HCT116 (cell line): ENCODE results near the gene EMP2. TPM values are rescaled to one million over a fixed set of nuclear protein-coding genes. Genes with fewer than 3 reads are reported as not detected.

ENCODE experiments used
- ATAC-seq: fragments of 200-7000 bp; cut with Tn5 transposase; 2 replicates; pipeline ENCODE4 v1.9.1; 2020; ENCODE audit warnings: mild to moderate bottlenecking, moderate library complexity
- BruUV-seq: library from RNA; stranded (reverse); fragments of 400-500 nt; replicated peaks from 2 replicates; lab custom pipeline; 2021; lab: Mats Ljungman, UMichigan
- CTCF ChIA-PET: fragments of 300-600 bp; sonication (Branson Sonifier 250); formaldehyde crosslinking; loops from one replicate; lab custom pipeline; 2021; ENCODE audit warnings: antibody characterized with exemption; lab: Charles Lee
- POLR2A ChIA-PET: fragments of 300-600, 350-600 bp; sonication (Branson Sonifier 250); formaldehyde crosslinking; loops from one replicate; lab custom pipeline; 2021; ENCODE audit warnings: antibody characterized with exemption; lab: Charles Lee
- RAD21 ChIA-PET, 2 experiments: fragments of 300-600 bp; sonication (Branson Sonifier 250); formaldehyde crosslinking; loops; one replicate each; lab custom pipeline; 2023; ENCODE audit warnings: low total read pairs in 2 of 2; ENCODE audit not compliant: uncharacterized antibody in 2 of 2, unreplicated experiment in 2 of 2, low non-redundant PET in 1 of 2; lab: Charles Lee
- DNase-seq: peaks from one replicate; pipeline ENCODE4 v3.0.0-alpha.2; 2010; ENCODE audit warnings: low read depth, low spot score
- H2AFZ ChIP-seq: fragments of 200-600 bp; shearing (Covaris generic), sonication (generic); 2 replicates; pipeline ENCODE4 v1.6.1; 2017; ENCODE audit warnings: low read depth, mixed run types, mixed read lengths, antibody characterized with exemption, low read length; ENCODE audit not compliant: poor library complexity, severe bottlenecking
- H3K27ac ChIP-seq: 2 replicates; pipeline ENCODE4 v1.5.1; 2012; ENCODE audit warnings: low read depth, low read length
- H3K27me3 ChIP-seq: fragments of 200-600 bp; sonication (generic); 2 replicates; pipeline ENCODE4 v1.6.1; 2016; ENCODE audit warnings: mixed run types, low read length, mixed read lengths; ENCODE audit not compliant: insufficient read depth
- H3K36me3 ChIP-seq, 2 experiments: fragments of 200-500 bp in 1 of 2; fragments of 200-600 bp in 1 of 2; sonication (Bioruptor generic) in 1 of 2; sonication (generic) in 1 of 2; 2 replicates each; pipeline versions ENCODE4 v1.5.1 to v1.6.1; 2014 to 2016; ENCODE audit warnings: low read length in 2 of 2, inconsistent platforms in 1 of 2, mixed read lengths in 1 of 2, mixed run types in 1 of 2; ENCODE audit not compliant: insufficient read depth in 2 of 2, control insufficient read depth in 1 of 2
- H3K4me1 ChIP-seq, 2 experiments: fragments of 200-600 bp in 1 of 2; sonication (generic) in 1 of 2; 2 replicates each; pipeline versions ENCODE4 v1.5.1 to v1.6.1; 2012 to 2017; ENCODE audit warnings: low read length in 2 of 2, inconsistent platforms in 1 of 2, mild to moderate bottlenecking in 1 of 2, mixed read lengths in 1 of 2, mixed run types in 1 of 2, moderate library complexity in 1 of 2; ENCODE audit not compliant: insufficient read depth in 2 of 2, control insufficient read depth in 1 of 2
- H3K4me2 ChIP-seq: fragments of 200-600 bp; sonication (generic); 2 replicates; pipeline ENCODE4 v1.6.1; 2017; ENCODE audit warnings: mixed run types, low read length, mixed read lengths
- H3K4me3 ChIP-seq, 2 experiments: fragments of 200-600 bp in 1 of 2; sonication (generic) in 1 of 2; replicated peaks in 1 of 2; 2 replicates each; pipeline ENCODE4 v1.5.1; 2011 to 2016; ENCODE audit warnings: low read length in 2 of 2, control low read depth in 1 of 2, low read depth in 1 of 2, mild to moderate bottlenecking in 1 of 2, mixed read lengths in 1 of 2, mixed run types in 1 of 2
- H3K79me2 ChIP-seq: fragments of 200-600 bp; sonication (generic); 2 replicates; pipeline ENCODE4 v1.6.1; 2017; ENCODE audit warnings: mild to moderate bottlenecking, mixed run types, low read length, moderate library complexity, mixed read lengths; ENCODE audit not compliant: insufficient read depth
- H3K9ac ChIP-seq: fragments of 200-600 bp; sonication (generic); 2 replicates; pipeline ENCODE4 v1.6.1; 2016; ENCODE audit warnings: low read length, mixed read lengths
- H3K9me2 ChIP-seq: fragments of 200-600 bp; sonication (generic), shearing (Covaris generic); 2 replicates; pipeline ENCODE4 v1.6.1; 2017; ENCODE audit warnings: mixed run types, mild to moderate bottlenecking, moderate library complexity; ENCODE audit not compliant: insufficient read depth
- H3K9me3 ChIP-seq, 2 experiments: fragments of 200-500 bp in 1 of 2; fragments of 200-600 bp in 1 of 2; sonication (Bioruptor generic) in 1 of 2; sonication (generic) in 1 of 2; 2 replicates each; pipeline ENCODE4 v1.6.1; 2014 to 2017; ENCODE audit warnings: low read length in 2 of 2, mixed read lengths in 2 of 2, inconsistent platforms in 1 of 2, low read depth in 1 of 2, mild to moderate bottlenecking in 1 of 2, mixed run types in 1 of 2, moderate library complexity in 1 of 2; ENCODE audit not compliant: control insufficient read depth in 1 of 2, insufficient read depth in 1 of 2
- H4K20me1 ChIP-seq: fragments of 200-600 bp; sonication (generic), shearing (Covaris generic); 2 replicates; pipeline ENCODE4 v1.6.1; 2017; ENCODE audit warnings: mixed run types, mild to moderate bottlenecking, moderate library complexity; ENCODE audit not compliant: insufficient read depth
- CBX3 ChIP-seq: IDR thresholded peaks from 2 replicates; pipeline ENCODE4 v1.6.1; 2012; ENCODE audit warnings: low read depth
- EZH2 ChIP-seq: fragments of 200-600 bp; sonication (generic); IDR thresholded peaks from 2 replicates; pipeline ENCODE4 v1.6.1; 2017; ENCODE audit warnings: antibody characterized with exemption, mixed run types
- EZH2phosphoT487 ChIP-seq: fragments of 200-600 bp; IDR thresholded peaks from 2 replicates; pipeline ENCODE4 v1.6.1; 2018; ENCODE audit warnings: antibody characterized with exemption, borderline replicate concordance
- JUND ChIP-seq: IDR thresholded peaks from 2 replicates; pipeline ENCODE4 v1.6.1; 2012
- SIN3A ChIP-seq: IDR thresholded peaks from 2 replicates; pipeline ENCODE4 v1.6.1; 2012; ENCODE audit warnings: low read depth
- SRF ChIP-seq: IDR thresholded peaks from 2 replicates; pipeline ENCODE4 v1.6.1; 2012; ENCODE audit warnings: low read depth
- ZFX ChIP-seq: fragments of 450-650 bp; IDR thresholded peaks from 2 replicates; pipeline ENCODE4 v1.6.1; 2017
- intact Hi-C: fragments of 100-400 bp; cut with micrococcal nuclease; formaldehyde crosslinking; loops from 2 replicates; pipeline ENCODE4 v1.10.0; 2022
- total RNA-seq: library from RNA; stranded (reverse); gene quantifications from one replicate; pipeline ENCODE4 v1.2.1, GENCODE V29; 2021; ENCODE audit not compliant: unreplicated experiment
- TF ChIP-seq, protein P1 (sequence below): IDR thresholded peaks from 2 replicates; pipeline ENCODE4 v1.6.1; 2012
- TF ChIP-seq, protein P2 (sequence below): IDR thresholded peaks from 2 replicates; pipeline ENCODE4 v1.6.1; 2011; ENCODE audit warnings: mild to moderate bottlenecking, low read length, moderate library complexity; ENCODE audit not compliant: insufficient replicate concordance; ENCODE audit errors: extremely low read depth
- TF ChIP-seq, protein P3 (sequence below), 3 experiments: fragments of 200-600 bp in 1 of 3; sonication (generic) in 1 of 3; IDR thresholded peaks in 2 of 3; conservative IDR thresholded peaks in 1 of 3; 2 replicates each; pipeline ENCODE4 v1.5.1; 2012 to 2017; ENCODE audit warnings: low read depth in 2 of 3, low read length in 2 of 3, antibody characterized with exemption in 1 of 3, borderline replicate concordance in 1 of 3, control low read depth in 1 of 3, mild to moderate bottlenecking in 1 of 3, mixed read lengths in 1 of 3, mixed run types in 1 of 3, moderate library complexity in 1 of 3; ENCODE audit not compliant: insufficient read depth in 1 of 3
- TF ChIP-seq, protein P4 (sequence below): IDR thresholded peaks from 2 replicates; pipeline ENCODE4 v1.6.1; 2012; ENCODE audit warnings: low read depth

Gene EMP2
- total RNA-seq, 1 experiment from 2014 or later = 32.6 TPM

DNA sequence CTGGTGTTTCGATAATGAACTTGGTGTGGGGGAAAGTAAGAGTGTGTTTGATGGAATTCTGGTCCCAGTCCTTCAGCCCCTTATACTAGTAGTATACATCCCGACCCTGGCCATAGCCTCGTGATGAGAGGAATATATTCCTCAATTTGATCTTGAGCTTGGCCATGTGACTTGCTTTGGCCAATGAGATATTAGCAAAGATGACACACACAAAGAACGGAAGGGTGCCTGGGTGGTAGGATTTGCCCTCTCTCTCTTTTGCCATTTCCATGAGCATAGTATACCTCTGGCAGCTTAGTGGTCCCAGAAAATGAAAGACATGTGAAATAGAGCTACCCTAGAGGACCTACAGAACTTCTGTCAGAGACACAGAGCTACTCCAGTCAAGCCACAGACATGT, 2.9 kb upstream of the EMP2 start:
- Histone ChIP-seq H3K27me3 (no peaks in the 10 kb centered on the region), H3K9me3 (no peaks in the 10 kb centered on the region), H4K20me1 (no peaks in the 10 kb centered on the region), H3K9me2 (no peaks in the 10 kb centered on the region), H3K4me2 (no peak overlapping the region), H3K9ac (no peak overlapping the region), H3K36me3 (no peaks in the 10 kb centered on the region), H3K4me3 (no peak overlapping the region), H3K4me1 (peaks cover 19 to 29% of the 10 kb centered on the region in 2 experiments), H3K79me2 (peaks cover 8% of the 10 kb centered on the region; the same call in 1 of the 2 replicates), H3K27ac (no peak overlapping the region), H2AFZ (no peak overlapping the region)
- no TSS peak for BruUV-seq
- TF ChIP-seq, protein P1, sequence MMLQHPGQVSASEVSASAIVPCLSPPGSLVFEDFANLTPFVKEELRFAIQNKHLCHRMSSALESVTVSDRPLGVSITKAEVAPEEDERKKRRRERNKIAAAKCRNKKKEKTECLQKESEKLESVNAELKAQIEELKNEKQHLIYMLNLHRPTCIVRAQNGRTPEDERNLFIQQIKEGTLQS = no peak
- TF ChIP-seq ZFX (no peak), EZH2 (no peak), EZH2phosphoT487 (no peak)
- TF ChIP-seq, protein P2, sequence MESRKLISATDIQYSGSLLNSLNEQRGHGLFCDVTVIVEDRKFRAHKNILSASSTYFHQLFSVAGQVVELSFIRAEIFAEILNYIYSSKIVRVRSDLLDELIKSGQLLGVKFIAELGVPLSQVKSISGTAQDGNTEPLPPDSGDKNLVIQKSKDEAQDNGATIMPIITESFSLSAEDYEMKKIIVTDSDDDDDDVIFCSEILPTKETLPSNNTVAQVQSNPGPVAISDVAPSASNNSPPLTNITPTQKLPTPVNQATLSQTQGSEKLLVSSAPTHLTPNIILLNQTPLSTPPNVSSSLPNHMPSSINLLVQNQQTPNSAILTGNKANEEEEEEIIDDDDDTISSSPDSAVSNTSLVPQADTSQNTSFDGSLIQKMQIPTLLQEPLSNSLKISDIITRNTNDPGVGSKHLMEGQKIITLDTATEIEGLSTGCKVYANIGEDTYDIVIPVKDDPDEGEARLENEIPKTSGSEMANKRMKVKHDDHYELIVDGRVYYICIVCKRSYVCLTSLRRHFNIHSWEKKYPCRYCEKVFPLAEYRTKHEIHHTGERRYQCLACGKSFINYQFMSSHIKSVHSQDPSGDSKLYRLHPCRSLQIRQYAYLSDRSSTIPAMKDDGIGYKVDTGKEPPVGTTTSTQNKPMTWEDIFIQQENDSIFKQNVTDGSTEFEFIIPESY = no peak
- intact Hi-C loops = loop anchor here (5.0 kb wide), 2 partner anchors 154 to 334 kb away; no protein-coding TSS in a partner anchor
- ATAC-seq = no peak
- DNase-seq = no peak
- ChIA-PET RAD21 (no interaction called here), CTCF (no interaction called here), POLR2A (no interaction called here)

DNA sequence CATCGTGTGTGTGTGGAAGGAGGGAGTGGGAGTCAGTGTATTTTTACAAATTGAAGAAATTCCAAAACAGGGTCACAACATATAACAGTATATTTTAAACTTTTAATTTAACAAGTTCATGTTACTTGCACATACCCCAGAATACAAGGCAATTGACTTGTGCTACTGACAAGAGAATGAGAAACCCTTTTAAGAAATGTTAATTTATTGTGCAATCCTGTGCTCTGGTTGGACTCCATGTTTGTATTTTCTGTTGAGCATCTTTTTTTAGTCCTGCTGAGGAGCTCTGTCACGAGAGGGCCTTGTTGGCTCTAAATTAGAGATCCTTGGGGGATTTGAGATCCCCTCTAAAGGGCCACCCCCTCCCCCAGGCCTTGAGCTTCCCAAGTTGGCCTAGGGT, 1.1 kb upstream of the EMP2 start:
- POLR2A ChIA-PET = interaction anchor here (1.4 kb wide), 1 partner anchor 27 kb away, joined by 3 read pairs; no protein-coding TSS in a partner anchor
- no TSS peak for BruUV-seq
- TF ChIP-seq SIN3A (no peak), SRF (no peak), JUND (no peak), ZFX (no peak), CBX3 (no peak)
- TF ChIP-seq, protein P1 = no peak
- TF ChIP-seq, protein P3, sequence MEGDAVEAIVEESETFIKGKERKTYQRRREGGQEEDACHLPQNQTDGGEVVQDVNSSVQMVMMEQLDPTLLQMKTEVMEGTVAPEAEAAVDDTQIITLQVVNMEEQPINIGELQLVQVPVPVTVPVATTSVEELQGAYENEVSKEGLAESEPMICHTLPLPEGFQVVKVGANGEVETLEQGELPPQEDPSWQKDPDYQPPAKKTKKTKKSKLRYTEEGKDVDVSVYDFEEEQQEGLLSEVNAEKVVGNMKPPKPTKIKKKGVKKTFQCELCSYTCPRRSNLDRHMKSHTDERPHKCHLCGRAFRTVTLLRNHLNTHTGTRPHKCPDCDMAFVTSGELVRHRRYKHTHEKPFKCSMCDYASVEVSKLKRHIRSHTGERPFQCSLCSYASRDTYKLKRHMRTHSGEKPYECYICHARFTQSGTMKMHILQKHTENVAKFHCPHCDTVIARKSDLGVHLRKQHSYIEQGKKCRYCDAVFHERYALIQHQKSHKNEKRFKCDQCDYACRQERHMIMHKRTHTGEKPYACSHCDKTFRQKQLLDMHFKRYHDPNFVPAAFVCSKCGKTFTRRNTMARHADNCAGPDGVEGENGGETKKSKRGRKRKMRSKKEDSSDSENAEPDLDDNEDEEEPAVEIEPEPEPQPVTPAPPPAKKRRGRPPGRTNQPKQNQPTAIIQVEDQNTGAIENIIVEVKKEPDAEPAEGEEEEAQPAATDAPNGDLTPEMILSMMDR (IDR thresholded peaks at IDR 0.05 in 2 of 3, conservative IDR thresholded peaks at IDR 0.05 in 1 of 3; ENCODE audit: borderline replicate concordance in 1 of 3, insufficient read depth in 1 of 3, low read depth in 2 of 3, low read length in 2 of 3) = no peak
- TF ChIP-seq, protein P4, sequence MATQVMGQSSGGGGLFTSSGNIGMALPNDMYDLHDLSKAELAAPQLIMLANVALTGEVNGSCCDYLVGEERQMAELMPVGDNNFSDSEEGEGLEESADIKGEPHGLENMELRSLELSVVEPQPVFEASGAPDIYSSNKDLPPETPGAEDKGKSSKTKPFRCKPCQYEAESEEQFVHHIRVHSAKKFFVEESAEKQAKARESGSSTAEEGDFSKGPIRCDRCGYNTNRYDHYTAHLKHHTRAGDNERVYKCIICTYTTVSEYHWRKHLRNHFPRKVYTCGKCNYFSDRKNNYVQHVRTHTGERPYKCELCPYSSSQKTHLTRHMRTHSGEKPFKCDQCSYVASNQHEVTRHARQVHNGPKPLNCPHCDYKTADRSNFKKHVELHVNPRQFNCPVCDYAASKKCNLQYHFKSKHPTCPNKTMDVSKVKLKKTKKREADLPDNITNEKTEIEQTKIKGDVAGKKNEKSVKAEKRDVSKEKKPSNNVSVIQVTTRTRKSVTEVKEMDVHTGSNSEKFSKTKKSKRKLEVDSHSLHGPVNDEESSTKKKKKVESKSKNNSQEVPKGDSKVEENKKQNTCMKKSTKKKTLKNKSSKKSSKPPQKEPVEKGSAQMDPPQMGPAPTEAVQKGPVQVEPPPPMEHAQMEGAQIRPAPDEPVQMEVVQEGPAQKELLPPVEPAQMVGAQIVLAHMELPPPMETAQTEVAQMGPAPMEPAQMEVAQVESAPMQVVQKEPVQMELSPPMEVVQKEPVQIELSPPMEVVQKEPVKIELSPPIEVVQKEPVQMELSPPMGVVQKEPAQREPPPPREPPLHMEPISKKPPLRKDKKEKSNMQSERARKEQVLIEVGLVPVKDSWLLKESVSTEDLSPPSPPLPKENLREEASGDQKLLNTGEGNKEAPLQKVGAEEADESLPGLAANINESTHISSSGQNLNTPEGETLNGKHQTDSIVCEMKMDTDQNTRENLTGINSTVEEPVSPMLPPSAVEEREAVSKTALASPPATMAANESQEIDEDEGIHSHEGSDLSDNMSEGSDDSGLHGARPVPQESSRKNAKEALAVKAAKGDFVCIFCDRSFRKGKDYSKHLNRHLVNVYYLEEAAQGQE = no peak

More for the DNA sequence above, 1.1 kb upstream of the EMP2 start:
- H3K9me3 ChIP-seq = no peaks in the 10 kb centered on the region
- H3K9me2 ChIP-seq = no peaks in the 10 kb centered on the region
- H3K4me3 ChIP-seq = 0 out of 4 replicates have a peak overlapping the region, but pooled peaks of 1 of the 2 experiments have one; percentile 83
- H3K27ac ChIP-seq = no peak overlapping the region; the same call in 1 of the 2 replicates
- ChIA-PET CTCF (interaction anchor here (1.7 kb wide), 1 partner anchor 337 kb away, joined by 7 read pairs; no protein-coding TSS in a partner anchor), RAD21 (no interaction called here)
- no peaks in the 10 kb centered on the region for H3K36me3 ChIP-seq
- H4K20me1 ChIP-seq = no peaks in the 10 kb centered on the region
- DNase-seq = no peak
- H2AFZ ChIP-seq = no peak overlapping the region
- H3K4me2 ChIP-seq = peak overlapping the region; percentile 99; the same call in 1 of the 2 replicates
- H3K9ac ChIP-seq = no peak overlapping the region
- peaks cover 35 to 47% of the 10 kb centered on the region in 2 experiments for H3K4me1 ChIP-seq
- peaks cover 8% of the 10 kb centered on the region; the same call in 1 of the 2 replicates for H3K79me2 ChIP-seq
- intact Hi-C loops = loop anchor here (5.0 kb wide), 2 partner anchors 156 to 336 kb away; no protein-coding TSS in a partner anchor
- no peak for ATAC-seq
- H3K27me3 ChIP-seq = no peaks in the 10 kb centered on the region
